ENCODE results near the gene GPR183.

DNA sequence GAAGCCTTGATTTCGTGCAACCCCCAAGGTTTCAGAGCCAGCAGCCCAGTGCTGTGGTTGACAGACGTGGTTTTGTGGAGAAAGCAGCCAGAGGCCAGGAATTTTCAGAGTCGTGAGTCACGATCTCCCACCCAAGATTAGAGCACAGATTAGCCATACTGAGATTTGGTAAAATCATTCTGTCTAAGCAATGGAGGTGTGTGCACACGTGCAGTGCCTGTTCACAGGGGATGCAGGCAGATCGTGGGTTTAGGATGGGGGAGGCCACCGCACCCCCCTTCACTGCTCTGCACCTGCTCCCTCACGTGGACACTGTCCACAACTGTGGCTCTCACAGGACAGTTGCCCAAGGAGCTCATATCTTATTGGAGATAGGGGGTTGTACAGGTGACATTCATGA lies 46.6 kb upstream of the GPR183 start:
- TF ChIP-seq CTCF (conservative IDR thresholded peaks at IDR 0.05; ENCODE audit: low read length) (no peak), EZH2phosphoT487 (IDR thresholded peaks at IDR 0.05; ENCODE audit: borderline replicate concordance) (no peak)

Data from Loucy (cell line).